NCI-H2196 (cell line): ENCODE data around the gene BRINP3.

Source experiments
- DNase-seq: peaks from one replicate; lab custom pipeline; 2025; ENCODE audit not compliant: unreplicated experiment; lab: John Stamatoyannopoulos, UW

Gene BRINP3

DNA sequence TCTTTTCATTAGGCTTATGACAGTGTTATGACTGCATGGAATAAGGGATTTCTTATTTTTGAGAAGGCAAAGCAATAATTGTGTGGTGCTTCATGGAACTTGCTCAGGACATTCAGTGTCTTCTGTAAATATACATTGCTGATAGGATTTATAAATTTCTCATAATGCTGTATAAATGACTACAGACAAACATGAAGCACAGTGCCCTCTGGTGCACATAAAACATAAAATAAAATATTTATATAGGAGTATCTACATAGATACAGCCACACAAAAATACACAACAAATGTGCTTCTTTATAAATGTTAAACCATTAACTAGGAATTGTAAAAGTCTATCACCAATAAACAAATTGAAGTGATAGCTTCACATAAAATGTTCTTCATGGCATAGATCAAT is 24.1 kb downstream of the BRINP3 start:
- DNase-seq, result no peak

DNA sequence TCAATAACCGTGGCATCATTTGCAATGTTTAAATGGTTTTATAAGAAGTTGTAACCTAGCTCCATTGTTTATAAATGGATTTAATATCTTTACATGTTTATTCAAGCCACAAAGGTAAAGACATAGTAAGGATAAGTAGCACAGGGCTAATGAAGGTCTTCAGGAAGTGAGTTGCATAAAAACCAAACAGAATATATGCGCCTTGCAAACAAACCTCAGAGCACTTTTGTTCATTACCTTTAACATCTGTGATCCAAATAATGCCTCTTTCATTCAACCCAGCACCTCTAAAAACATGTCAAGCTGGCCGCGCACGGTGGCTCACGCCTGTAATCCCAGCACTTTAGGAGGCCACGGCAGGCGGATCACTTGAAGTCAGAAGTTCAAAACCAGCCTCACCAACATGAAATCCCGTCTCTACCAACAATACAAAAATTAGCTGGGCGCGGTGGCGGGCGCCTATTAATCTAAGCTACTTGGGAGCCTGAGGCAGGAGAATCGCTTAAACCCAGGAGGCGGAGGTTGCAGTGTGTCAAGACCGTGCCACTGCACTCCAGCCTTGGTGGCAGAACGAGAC is 25.3 kb downstream of the BRINP3 start:
- DNase-seq, result no peak

DNA sequence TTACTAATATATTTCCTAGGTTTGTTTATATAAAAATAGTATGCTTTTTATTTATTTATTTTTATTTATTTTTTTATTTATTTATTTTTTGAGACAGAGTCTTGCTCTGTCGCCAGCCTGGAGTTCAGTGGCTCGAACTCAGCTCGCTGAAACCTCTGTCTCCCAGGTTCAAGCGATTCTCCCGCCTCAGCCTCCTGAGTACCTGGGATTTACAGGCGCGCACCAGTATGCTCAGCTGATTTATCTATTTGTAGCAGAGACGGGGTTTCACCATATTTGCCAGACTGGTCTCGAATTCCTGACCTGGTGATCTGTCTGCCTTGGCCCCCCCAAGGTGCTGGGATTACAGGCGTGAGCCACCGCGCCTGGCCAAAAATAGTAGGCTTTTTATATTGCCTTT is 33.2 kb downstream of the BRINP3 start:
- DNase-seq, result no peak

DNA sequence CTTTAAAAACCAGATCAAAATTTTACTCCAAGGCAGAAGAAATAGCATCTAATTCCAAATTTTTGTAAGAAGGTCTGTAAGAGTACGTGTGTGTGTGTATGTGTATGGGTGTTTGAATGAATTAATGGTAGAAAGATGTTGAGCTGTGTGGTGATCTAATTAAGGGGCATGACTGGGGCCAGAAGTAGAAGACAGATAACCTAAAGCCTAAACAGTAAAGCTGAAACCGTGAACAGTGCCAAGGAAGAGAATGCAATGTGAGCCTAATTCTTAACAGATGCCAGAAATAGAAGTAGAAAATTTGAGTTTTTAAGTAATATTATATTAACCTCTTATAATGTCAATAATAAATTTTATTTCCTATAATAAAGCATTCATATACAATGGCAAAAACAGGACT is 38.2 kb downstream of the BRINP3 start:
- no peak for DNase-seq

DNA sequence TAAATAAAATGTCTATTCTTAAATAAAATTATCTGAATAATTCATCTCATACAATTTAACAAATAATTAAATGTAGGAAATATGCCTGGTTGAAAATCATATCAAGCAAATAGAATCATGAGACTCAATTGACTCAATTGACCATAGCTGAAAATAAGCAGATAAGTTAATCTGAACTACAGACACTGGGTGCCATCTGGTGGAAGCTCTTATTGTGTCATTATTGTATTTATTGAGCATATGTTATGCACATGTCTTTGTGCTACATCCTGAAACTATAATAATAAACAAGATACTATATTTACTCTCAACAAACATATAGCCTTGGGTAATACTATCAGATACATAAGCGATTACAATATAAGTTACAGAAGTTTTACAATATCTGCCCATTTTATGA is 41.0 kb downstream of the BRINP3 start:
- DNase-seq, result no peak

DNA sequence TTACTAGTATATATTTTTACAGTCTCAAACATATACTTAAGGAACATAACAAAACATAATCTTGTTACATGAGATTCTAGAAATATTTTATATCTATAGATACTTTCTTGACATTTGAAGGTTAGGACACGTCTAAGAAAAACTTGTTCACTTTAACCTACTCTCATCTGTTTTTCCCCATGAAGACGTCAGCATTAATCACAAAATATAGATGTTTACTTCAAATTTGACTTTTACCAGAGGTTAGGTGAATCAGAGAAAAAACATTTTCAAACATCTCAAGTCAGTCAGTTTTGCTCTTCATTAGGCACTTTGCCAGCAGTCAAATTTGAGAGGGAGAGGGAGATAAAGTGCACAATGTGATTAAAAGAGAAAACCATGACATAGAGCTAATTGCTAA is 47.7 kb downstream of the BRINP3 start:
- DNase-seq, result no peak

DNA sequence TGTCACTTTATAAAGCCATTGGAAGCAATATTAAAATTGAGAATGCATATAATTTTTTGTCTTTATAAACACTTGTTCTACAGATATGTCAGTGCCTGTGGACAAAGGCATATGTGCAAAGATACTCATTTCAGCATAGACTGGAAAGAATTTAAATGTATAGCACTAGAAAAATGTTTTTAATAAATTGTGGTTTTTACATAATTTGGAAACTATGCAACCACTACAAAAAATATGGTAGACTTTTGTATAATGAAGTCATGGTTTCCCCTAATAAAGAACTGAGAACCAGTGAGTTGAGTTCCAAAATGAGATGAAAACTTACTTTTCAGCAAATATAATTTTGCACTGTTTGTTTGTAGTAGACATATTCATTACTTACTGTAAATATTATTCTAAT is 48.5 kb downstream of the BRINP3 start:
- DNase-seq, result no peak

DNA sequence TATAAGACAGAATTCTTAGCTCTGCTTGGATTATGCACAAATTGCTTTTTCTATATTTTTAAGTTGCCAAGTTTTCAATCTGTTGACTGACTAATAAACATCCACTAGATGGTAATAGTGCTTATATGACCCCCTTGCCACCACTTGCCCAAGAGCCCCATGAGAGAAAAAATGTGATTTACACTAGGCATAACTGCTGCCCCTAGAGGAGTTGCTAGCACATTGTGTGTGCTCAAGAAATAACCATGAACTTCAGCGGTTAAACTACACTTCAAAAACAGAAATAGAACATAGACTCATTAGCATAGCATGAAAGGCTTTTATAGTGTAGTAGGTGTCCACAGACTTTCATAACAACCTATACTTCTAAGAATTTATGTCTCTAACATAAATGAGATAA is 61.4 kb downstream of the BRINP3 start:
- DNase-seq, result no peak

DNA sequence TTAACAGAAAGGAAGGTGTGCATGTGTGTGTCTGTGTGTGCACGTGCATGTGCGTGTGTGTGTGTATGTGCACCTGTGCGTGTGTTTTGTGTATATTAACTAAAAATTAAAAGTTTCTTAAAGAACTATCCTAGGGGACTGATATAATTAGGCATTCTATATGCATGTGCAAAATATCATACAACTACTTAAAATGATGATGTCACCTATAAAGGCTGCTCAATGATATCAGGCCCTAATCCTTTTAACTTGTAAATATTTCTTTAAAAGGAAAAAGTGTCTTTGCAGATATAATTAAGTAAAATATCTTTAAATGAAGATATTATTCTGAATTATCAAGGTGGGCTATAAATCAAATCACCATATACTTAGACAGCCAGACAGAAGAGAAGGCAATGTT is 64.5 kb downstream of the BRINP3 start:
- DNase-seq, result no peak

DNA sequence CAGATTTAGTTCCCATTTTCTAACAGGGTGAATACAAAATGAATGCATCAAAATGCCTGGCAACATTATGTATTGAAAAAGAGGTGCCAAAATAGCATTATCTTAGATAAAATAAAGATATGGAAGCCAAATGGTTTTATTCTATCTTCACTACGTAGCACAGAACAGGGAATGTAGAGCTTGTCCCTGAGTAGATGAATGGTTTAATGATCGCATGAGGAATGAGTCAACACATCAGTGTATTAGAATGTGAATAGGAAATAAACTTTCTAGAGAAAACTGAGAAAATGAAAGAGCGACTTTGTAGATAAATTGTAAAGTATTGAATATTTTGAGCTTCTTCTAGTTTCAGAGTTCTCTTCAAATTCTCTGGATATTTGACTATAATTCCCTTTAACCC is 74.3 kb downstream of the BRINP3 start:
- no peak for DNase-seq

DNA sequence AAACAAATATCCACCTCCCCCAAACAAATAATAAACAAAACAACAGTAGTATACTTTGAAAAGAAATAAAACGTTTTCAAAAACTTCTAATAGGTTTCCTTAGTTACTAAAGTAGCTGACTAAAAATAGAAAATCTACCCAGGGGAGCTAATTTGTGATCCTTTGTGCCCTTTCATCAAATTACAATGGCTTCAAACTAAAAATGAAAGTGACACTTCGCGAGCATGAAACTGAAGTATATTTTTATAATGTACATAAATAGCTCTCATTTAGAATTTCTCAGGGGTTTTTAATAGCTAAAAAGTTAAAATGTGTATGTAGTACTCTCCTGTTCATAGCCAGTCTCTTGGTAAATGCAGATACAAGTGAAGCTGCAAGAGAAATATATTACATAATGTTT is 78.4 kb downstream of the BRINP3 start:
- no peak for DNase-seq

DNA sequence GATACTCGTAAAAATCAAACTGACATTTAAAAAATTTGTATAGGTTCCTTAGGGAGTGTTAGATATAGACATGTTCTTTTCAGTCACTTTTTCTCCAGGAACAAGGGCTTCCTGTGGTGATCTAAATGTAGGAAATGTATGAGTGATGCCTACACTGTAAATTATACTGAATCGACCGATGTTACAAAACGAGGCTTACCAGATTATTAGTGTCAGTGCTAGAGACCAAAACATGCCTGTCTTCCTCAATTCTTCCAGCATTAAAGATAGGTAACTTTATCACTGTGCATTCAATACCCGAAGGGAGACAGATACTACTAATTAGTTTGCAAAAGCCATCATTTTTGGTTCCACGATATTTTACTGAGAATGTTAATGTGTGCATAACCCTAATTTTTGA is 86.1 kb downstream of the BRINP3 start:
- DNase-seq, result no peak

DNA sequence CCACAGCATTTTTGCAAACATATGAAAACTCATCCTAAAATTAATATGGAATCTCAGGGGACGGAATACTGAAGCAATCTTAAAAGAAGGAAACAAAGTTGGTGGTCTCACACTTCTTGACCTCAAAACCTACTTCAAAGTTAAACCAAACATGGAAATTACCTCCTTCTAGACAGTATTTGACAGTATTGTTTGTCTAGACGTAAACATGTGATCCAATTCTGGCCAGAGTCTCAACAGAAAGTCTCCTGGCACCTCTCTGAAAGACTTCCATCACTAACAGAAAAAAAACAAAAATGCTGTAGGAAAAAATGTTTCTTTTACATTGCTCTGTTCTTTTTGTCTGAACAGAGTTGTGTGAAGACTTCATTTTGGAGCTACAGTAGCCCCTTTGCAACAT is 99.7 kb downstream of the BRINP3 start:
- DNase-seq, result no peak

DNA sequence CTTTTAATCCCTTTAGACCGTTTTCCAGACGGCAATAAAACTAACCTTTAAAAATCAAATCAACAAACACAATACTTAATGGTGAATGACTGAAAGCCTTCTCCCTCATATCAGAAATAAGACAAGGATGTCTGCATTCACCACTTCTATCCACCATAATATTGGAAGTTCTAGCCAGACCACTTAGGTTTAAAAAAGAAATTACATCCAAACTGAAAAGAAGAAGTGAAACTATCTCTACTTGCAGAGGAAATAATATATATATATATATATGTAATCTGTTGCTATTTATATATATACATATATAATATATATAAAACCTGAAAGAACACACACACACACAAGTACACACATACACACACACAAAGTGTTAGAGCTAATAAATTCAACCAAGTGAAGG is 100.4 kb downstream of the BRINP3 start:
- DNase-seq, result no peak

DNA sequence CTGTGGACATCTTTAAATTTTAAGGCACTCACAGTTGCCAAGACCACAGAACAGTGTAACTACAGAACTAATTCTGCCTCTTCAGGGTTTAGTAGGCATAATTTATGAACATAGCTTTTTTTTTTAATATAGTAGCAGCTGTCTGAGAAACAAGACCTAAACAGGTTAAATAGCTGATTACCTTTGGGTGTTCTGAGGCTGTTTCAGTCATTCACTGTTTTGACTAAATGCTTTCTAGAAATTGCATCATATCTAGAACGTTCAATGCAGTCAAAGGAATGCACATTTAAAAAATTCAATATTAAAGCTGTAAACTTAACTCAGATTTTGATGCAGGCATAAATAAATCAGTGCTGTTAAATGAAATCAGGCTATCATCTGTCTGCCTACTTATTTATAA is 101.6 kb downstream of the BRINP3 start:
- DNase-seq, result no peak

DNA sequence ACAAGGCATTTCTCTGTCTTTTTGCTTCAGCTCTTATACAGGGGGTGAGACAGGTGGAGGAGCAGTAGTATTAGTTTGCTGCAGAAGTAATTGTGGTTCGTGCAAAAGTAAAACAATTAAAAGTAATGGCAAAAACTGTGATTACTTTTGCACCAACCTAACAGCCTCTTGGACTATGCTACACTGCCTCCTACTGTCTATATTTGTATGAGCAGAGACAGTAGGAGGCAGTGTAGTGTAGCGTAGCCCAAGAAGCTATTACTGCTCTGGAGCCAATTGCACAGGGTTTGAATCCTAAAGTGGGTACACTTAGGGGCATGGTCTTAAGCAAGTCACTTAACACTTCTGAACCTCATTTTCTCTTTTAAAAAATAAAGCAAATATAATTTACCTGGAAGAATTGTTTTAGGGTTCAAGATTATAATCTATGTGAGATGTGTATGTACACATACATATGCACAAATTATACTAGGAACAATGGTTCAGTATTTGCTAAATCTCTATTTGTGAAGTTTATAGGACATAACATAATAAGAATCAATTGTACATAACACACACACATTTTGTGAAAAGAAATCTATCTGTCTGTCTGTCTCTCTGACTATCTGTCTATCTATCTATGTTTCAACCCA is 103.8 kb downstream of the BRINP3 start:
- DNase-seq, result no peak

DNA sequence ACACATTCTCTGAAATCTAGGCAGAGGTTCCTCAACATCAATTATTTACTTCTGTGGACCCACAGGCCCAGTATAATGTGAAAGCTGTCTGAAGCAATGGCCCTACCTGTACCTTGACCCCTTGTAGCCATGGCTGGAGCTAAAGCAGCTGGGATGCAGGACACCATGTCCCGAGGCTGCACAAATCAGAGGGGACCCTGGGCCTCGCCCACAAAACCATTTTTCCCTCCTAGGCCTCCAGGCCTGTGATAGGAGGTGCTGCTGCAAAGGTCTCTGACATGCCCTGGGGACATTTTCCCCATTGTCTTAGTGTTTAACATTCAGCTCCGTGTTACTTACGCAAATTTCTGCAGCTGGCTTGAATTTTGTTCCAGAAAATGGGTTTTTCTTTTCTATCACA is 110.5 kb downstream of the BRINP3 start:
- DNase-seq, result no peak

DNA sequence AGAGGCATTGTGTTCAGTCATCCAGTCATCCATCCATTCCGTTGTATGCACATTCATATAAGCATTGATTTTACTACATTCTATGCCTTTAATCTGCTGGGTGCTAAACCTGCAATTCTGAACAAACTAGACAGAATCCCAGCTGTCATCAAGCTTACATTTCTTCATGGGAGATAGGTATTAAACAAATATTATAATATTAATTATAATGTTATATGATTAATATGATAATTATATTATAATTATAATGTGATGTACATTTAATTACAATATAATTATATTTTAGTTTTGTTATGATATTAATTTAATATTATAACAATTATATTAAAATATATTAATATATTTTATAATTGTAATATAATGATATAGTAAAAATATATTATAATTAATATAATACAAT is 112.4 kb downstream of the BRINP3 start:
- DNase-seq, result no peak

DNA sequence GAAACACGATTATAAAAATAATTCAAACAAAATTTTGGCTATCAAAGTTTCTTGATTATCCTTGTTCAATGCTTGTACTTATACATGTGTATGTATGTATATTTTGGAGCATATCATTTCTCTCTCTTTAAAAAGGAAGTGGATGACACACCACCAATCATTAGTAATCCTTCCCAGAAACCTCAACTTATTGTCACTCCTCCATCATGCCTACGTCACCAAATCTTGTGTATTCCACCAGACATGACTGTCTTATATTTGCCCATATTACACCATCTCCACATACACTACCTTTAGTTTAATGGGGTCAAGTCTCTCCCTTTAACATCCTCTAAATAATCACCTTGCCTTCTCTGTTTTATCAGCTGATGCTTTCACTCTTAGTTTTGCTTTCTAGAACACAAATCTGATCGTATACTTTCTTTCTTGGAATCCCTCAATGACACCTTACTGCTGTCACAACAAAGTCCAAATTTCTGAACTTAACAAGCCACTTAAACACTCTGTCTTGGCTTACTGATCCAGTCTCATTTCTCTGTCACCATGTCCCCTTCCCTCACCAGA is 124.0 kb downstream of the BRINP3 start:
- no peak for DNase-seq

DNA sequence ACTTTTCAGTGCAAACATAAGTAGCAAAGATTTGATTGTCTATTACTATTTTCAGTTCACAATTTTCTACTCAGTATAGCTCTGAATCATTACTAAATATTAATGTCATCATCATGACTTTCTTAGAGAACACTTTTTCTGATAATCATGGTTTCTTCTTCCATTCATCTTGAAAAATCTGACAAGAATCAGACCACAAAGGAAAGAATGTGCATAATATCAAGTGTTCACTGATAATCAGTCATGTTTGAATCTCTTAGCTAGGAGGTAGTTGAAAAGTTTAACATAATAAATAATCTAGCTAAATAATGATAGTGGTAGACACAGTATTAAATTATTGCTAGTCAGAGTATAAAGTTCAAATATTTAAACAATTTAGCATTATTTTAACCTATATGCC is 133.2 kb downstream of the BRINP3 start:
- DNase-seq, result no peak

DNA sequence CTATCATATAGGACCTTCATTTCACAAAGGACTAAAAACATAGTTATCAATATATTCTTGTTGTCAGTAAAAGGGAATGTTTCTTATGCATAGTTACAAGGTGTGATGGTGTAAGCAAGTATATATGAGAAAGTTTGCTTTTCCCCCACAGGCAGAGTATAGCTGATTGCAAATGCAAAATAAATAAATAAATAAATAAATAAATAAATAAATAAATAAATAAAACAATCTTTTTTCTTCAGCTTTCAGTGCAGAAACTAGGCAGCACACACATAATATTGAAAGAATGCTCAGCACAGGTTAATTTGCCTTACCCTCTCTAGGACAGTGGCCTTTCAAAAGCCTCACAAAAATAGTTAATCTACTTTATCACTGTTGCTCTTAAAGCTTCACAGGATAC is 138.8 kb downstream of the BRINP3 start:
- no peak for DNase-seq

DNA sequence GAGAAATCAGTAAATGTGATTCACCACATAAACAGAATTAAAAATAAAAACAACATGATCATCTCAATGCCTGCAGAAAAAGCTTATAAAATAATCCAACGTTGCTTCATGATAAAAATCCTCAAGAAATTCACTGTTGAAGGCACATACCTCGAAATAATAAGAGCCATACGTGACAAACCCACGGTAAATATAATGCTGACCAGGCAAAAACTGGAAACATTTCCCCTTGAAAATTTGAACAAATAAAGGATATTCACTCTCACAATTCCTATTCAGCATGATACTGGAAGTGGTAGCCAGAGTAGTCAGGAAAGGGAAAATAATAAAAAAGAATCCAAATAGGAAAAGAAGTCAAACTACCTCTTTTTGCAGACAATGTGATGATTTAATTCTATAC is 148.8 kb downstream of the BRINP3 start:
- no peak for DNase-seq

DNA sequence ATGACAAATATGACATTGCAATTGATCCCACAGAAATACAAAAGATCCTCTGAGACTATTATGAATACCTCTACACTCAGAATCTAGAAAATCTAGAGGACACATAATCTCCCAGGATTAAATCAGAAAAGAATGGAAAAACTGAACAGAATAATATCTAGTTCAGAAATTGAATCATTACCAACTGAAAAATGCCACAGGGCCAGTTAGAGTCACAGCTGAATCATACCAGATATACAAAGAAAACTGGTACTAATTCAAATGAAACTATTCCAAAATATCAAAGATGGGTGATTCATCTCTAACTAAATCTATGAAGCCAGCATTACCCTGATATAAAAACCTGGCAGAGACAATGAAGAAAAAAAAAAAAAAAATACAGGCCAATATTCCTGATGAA is 149.3 kb downstream of the BRINP3 start:
- no peak for DNase-seq
